GM10847 (cell line): ENCODE measurements around the gene TCEAL9.

ENCODE experiments used
- POLR2A ChIP-seq: IDR thresholded peaks from 2 replicates; pipeline ENCODE4 v1.6.1; 2011; ENCODE audit not compliant: insufficient read length; ENCODE audit errors: extremely low read depth

Gene TCEAL9

DNA sequence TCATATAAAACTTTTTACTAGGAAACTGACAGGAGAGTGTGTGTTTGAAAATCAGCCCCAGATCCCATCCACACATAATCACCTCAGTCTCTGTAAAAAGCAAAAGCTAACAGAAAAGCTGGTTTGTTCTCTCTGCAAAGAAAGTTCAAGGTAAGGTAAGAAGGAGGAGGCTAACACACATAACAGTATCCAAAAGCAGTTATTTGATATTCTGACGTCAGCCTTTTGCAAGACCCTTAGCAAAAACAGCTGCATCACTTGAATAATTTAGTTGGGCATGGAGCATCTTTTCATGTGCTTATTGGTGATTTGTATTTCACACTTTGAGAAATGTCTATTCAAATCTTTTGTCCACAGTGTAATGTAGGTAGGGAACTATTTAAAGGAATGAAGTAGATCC, 5.5 kb downstream of the TCEAL9 start:
- TF ChIP-seq POLR2A, result no peak

DNA sequence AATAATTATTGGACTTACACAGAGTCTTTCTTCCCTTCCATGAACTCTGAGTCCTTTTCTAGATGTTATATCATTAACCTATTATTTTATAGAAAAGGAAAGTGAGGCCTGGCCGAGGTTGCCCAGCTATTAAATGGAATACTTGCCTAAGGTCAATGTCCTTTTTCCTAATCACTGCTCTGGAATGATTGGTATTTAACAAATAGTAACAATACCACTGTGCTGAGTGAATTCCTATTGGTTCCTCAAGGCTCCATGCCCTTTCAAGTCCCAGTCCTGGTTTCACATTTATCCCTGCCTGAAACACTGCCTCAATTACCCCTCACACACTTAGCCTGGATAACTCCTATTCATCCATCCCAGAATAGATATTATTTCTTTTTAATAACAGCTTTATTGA, 6.2 kb downstream of the TCEAL9 start:
- no peak for TF ChIP-seq POLR2A

DNA sequence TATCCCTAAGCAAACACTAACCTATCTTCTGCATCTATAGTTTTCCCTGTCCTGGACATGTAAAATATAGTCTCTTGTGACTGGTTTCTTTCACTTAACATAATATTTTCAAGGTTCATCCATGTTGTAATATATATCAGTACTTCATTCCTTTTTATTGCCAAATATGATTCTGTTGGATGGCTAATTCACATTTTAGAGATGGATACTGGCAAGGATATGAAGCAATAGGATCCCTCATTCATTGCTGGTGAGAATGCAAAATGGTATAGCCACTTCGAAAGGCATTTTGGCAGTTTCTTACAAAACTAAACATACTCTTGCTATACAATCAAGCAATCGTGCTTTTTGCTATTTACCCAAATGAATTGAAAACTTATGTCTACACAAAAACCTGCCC, 6.7 kb downstream of the TCEAL9 start:
- TF ChIP-seq POLR2A, result no peak

DNA sequence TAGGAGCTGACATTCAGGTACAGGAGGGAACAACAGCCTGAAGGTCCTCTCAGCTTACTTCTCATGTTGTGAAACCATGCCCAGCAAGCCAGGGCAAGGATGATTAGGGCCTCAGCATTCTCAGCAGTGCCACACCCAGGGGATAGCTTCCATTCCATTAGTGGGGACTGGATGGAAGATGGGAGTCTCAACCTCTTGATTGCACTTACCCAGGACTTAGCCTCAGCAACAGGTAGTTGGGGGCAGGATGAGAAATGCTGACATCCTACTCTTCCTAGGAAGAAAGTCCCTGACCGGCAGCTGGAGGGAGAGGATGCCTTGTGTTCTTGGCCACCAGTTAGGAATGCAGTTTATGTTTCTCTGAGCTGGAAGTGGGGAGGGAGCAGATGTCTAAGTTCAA, 11.2 kb downstream of the TCEAL9 start:
- no peak for TF ChIP-seq POLR2A

DNA sequence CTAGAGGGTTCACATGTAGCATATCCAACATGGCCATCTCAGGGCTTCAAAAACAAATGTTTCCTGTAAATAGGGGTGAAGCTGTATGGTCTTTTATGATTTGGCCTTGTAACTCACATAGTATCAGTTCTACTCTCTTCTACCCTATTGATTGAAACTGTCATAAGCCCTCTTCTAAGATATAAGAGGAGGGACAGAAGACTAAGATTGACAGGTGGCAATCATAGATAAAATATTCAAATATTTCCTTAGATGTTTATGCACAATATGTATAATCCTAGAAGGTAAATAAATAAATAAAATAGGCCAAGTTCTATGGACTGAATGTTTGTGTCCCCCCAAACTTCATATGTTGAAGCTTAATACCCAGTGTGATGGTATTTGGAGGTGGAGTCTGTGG, 13.2 kb downstream of the TCEAL9 start:
- no peak for TF ChIP-seq POLR2A

DNA sequence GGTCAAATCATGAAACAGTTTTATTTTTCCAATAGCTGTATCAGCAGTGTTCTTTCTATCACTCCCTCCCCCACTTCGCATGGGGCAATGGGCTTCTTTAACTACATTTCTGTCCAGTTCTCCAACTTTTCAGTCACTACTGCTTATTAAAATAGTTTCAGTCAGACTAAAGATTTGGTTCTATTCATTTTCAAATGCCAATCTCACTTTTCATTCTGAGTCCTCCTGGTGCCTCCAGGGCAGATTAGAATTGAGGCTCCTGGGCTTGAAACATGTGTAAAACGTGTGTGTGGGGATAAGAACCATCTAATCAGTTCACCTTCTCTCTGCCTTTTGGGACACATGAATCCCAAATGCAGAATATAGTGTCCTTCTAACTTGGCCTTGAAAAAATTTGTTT, 16.6 kb downstream of the TCEAL9 start:
- no peak for TF ChIP-seq POLR2A

DNA sequence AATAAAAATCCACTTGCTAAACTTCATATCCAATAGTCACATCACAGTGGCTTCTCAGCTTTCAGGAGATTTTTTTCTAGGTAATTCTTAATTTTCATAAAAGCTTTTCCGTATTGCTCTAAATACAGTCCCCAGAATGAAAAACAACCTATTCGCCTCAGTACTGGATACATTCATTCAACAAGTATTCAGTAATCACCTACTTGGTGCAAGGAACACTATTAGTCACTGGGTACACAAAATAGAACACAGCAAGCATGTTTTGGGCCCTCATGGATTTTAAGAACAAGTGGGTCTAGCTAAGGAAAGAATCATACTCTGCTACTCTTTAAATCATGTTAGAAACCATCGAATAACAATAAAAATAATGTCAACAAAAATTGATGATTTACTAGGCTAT, 17.3 kb downstream of the TCEAL9 start:
- no peak for TF ChIP-seq POLR2A

DNA sequence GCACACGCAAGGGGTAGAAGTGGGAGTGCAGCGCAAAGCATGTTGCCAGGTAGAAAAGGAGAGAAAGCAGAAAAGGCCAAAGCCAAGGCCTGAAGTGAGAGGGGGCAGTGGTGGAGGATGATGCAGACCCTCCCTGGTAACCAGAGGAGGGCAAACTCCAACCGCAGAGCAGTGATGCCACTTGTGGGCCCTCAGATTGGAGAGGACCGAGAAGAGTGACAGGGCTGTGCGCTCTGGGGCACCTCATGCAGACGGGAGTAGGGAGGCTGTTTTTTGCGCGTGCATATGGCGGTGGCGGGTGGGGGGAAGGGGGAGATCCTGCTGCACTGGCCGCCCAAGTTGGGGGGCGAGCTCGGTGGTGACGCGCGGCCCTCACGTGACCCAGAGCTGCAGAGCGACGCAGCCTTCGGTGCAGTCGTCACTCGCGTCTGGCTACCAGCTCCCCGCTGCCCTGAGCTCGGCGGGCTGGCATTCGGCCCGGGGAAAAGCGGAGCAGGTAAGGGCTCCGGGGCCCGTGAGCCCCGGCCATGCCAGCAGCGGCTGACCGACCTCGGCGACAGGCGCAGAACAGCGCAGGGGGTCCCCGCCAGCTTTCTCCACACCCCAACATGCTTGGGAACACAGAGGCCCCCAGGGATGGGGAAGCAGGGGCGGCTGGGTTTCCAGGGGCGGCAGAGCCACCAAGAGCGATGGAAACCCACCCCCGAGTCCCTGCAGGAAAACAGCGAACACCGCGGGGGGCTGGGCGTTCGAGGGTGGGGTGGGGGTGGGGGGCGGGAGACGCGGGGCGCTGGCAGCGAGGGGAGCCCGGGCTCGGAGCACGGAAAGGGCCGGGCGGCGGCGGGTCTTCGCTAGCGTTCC, 20.0 kb downstream of the TCEAL9 start, which contains the start of gene BEX3:
BEX3 (plus strand) TSS at position 421 of the 861 bp plus-strand sequence. CDS start 984 bp downstream, outside the sequence.
- TF ChIP-seq POLR2A, result no peak

DNA sequence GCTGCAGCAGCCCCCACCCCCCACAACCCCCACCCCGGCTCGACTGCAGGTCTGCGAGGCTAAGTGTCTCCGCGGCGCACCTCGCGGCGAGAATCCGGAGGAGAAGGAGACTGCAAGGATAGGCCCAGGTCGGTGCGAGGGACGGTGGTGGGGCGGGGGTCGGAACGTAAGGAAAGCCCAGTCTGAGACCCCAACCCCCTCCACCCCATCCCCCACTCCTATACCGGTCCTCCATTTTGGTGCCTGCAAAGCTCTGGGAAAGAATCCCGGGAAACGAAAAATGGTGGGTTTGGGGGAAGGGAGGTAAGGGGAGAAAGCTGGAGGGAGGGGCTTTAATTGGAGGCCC, 20.6 kb downstream of the TCEAL9 start:
- TF ChIP-seq POLR2A, result no peak

DNA sequence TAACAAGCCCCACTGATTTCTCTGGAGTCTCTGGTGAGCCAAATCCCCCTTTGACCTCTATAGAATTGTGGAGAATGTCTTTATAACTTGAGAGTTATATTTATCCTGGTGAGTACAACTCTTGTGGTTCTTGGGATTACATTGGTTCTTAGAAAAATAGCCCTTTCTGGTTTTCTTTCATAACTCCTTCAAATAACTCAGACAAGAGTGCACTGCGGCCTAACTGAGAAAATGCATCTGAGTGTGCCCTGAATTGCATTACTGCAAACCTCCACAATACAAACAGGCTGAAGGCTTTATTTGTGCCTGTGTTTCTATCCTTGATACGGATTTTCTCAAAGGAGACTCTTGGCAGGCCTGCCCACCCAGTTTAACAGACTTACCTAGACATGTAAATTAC, 22.7 kb downstream of the TCEAL9 start:
- no peak for TF ChIP-seq POLR2A

DNA sequence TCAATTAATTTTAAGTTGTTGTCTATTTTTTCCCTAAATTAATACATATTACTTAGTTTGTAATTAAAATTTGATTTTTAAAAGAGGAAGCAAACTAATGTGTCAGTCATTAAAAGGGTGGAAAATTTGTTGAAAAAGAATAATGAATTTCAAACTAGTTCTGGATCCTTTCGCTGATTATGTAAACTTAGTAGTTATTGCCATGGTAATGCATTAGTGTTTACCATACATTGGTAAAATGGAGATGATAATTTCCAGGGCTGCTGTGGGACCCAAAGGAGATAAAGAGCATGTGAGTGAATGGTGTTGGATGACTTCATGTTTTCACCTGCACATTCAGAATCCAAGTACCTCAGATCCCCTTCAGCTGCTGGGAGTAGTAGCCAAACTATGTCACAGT, 26.6 kb downstream of the TCEAL9 start:
- no peak for TF ChIP-seq POLR2A

DNA sequence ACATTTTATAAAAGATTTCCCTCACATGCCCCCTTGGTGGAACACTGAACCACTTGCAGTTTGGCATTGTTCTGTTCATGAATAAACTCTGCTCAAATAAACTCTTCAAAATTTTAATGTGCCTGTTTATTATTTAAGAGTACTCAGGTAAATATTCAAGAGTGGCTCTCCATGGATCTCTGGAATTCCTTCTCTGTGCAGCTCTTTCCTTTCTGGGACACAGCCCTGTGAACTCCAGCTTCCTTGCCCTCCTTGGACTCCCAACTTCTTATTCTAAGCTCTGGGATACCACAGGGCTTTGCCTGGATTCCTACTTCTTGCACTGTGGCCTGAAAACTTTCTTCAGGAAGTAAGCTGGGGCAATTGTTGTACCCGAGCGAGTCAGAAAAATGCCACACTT, 28.4 kb downstream of the TCEAL9 start:
- TF ChIP-seq POLR2A, result no peak

DNA sequence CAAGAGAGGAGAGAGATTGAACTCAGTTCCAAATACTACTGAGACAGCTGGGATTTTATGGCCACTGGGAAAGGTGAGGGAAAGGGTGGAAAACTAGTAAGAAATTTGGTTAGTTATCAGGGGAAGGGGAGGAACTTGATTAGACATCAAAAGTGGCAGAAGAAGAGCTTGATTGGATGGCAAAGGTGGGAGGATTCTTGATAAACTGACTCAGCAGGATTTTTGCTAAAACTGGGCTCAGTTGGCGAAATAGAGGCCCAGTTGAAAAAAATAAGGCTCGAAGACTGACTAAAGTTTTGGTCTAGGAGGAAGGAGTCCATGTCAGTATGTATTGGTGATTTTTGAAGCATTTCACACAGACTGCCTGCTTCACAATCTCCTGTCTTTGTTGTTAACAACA, 30.0 kb downstream of the TCEAL9 start:
- TF ChIP-seq POLR2A, result no peak

DNA sequence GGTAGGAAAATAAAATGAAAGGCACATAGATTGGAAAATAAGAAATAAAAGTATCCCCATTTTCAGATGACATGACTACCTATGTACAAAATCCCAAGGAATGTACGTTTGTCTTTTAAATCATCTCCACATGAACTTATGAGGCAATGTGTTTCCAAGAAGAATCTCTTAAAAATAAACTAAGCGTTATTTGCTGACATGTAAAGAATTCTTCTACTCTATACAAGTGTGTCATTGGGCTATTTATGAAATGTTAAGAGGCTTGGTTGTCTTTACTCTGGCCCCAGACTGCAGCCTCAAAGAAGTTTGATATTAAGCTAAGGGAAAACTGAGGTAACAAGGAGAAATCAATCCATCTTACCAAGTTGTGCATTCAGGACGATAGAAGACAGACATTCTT, 37.2 kb downstream of the TCEAL9 start:
- no peak for TF ChIP-seq POLR2A

DNA sequence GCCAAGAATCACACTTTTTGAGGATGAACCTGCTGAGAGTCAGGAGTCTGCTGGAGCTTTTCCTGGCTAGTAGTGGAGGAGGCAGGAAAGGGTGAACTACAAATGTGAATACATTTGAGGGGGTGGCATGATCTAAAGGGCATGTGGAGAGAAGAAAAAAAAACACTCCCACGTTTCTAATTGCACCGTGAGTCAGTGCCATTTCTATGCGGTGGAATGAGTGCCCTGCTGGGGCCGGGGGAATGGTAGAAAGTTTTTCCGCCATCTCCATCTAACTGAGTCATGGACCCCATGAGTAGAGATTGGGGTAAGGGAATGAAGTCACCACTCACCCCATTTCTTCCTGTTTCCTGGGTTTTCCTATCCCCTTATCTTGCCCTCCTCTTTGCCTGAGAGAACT, 39.9 kb downstream of the TCEAL9 start:
- no peak for TF ChIP-seq POLR2A

DNA sequence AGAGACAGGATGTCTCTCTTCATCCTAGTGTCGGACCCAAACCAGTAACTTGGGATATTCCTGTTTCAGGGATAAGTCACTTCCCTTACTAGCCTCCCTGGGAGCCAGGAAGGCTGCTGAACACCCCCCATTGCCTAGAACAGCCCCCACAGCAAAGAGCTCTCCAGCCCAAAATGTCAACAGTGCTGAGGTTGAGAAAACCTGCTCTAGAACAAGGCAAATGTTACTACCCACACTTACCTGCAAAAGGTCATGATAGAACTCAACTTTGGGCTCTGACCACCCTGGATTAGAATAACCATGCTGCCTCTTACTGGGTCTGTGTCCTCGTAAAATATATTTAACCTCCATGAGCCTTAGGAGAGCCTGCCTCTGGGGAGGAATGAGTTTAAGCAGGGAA, 40.4 kb downstream of the TCEAL9 start:
- TF ChIP-seq POLR2A, result no peak

DNA sequence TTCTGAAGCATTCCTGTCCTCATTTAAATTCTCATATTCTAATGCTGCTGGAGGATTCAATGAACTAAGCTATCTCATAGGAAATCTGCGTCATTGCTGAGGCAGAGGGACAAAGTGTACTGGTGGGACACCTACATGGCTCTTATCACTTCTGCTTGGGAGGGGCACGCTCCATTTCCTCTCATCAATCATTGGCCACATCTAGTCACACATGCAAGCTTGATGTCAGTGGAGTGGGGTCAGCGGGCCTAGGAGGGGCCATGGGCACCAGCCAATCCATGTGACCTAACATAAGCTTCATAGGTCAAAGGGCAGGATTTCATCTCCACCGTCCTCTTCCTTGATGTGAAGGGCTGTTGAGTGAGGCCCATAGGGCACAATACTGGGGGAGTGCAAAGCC, 41.4 kb downstream of the TCEAL9 start:
- no peak for TF ChIP-seq POLR2A

DNA sequence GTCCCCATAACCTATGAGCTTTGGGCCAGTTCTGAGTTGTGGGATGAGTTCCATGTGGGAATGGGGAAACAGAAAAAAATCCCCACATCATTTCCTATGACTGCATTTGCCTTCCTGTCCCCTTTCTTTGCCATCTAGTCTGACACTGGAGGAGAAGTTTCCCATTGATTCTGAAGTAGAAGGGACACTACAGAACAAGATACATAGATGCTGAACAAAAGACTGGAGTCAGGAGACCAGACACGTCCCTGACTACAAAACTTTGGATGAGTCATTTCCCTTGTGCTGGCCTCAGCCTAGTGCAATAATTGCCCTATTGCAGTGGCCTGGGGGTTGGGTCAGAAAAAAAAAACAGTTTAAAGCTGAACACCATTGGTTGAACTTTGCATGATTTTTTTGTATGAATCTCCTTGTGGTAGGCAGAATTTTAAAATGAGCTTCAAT, 42.1 kb downstream of the TCEAL9 start:
- no peak for TF ChIP-seq POLR2A

DNA sequence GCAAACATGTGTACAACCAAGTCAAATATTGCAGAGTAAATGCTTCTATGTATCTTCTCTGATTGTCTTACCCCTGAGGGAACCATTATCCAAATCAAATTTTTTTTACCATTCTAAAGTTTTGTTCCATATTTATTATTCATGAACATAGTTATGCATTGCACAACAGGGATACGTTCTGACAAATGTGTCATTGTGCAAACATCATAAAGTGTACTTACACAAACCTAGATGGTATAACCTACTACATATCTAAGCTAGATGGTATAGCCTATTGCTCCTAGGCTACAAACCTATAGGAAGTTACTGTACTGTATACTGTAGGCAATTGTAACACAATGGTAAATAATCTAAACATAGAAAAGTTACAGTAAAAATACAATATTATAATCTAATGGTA, 43.4 kb downstream of the TCEAL9 start:
- no peak for TF ChIP-seq POLR2A
